Measurements from ENCODE around the gene CYFIP1.

Gene CYFIP1

GRCh38 chr15:22945071-22945470, 35.1 kb downstream of the CYFIP1 start:
- no peak for TF ChIP-seq CTCF (IDR thresholded peaks at IDR 0.05; ENCODE audit: extremely low read depth, insufficient read depth, missing control alignments)
- in situ Hi-C loops (cut with MboI; ENCODE audit: low pct_unique_long_range_greater_than_20kb, low sequenced_read_pairs, unreplicated experiment) = no loop called here
- DNase-seq (ENCODE audit: low spot score) = no peak

GRCh38 chr15:22944651-22945050, 35.5 kb downstream of the CYFIP1 start:
- in situ Hi-C loops (cut with MboI; ENCODE audit: low pct_unique_long_range_greater_than_20kb, low sequenced_read_pairs, unreplicated experiment) = no loop called here
- no peak for TF ChIP-seq CTCF (IDR thresholded peaks at IDR 0.05; ENCODE audit: extremely low read depth, insufficient read depth, missing control alignments)
- DNase-seq (ENCODE audit: low spot score) = no peak

- DNase-seq (ENCODE audit: low spot score) = no peak
- in situ Hi-C loops (cut with MboI; ENCODE audit: low pct_unique_long_range_greater_than_20kb, low sequenced_read_pairs, unreplicated experiment) = no loop called here
- no peak for TF ChIP-seq CTCF (IDR thresholded peaks at IDR 0.05; ENCODE audit: extremely low read depth, insufficient read depth, missing control alignments)
Observed at GRCh38 chr15:22942877-22943276, 37.3 kb downstream of the CYFIP1 start.

- in situ Hi-C loops (cut with MboI; ENCODE audit: low pct_unique_long_range_greater_than_20kb, low sequenced_read_pairs, unreplicated experiment) = no loop called here
- TF ChIP-seq CTCF (IDR thresholded peaks at IDR 0.05; ENCODE audit: extremely low read depth, insufficient read depth, missing control alignments) = no peak
- DNase-seq (ENCODE audit: low spot score) = no peak
Observed at GRCh38 chr15:22942306-22942855, 37.8 kb downstream of the CYFIP1 start.

GRCh38 chr15:22941179-22941578, 39.0 kb downstream of the CYFIP1 start:
- TF ChIP-seq CTCF (IDR thresholded peaks at IDR 0.05; ENCODE audit: extremely low read depth, insufficient read depth, missing control alignments) = no peak
- in situ Hi-C loops (cut with MboI; ENCODE audit: low pct_unique_long_range_greater_than_20kb, low sequenced_read_pairs, unreplicated experiment) = no loop called here
- DNase-seq (ENCODE audit: low spot score) = no peak

- TF ChIP-seq CTCF (IDR thresholded peaks at IDR 0.05; ENCODE audit: extremely low read depth, insufficient read depth, missing control alignments) = no peak
- in situ Hi-C loops (cut with MboI; ENCODE audit: low pct_unique_long_range_greater_than_20kb, low sequenced_read_pairs, unreplicated experiment) = no loop called here
Observed at GRCh38 chr15:22939652-22940061, 40.5 kb downstream of the CYFIP1 start.

GRCh38 chr15:22939051-22939450, 41.1 kb downstream of the CYFIP1 start:
- DNase-seq (ENCODE audit: low spot score) = no peak
- in situ Hi-C loops (cut with MboI; ENCODE audit: low pct_unique_long_range_greater_than_20kb, low sequenced_read_pairs, unreplicated experiment) = no loop called here
- TF ChIP-seq CTCF (IDR thresholded peaks at IDR 0.05; ENCODE audit: extremely low read depth, insufficient read depth, missing control alignments) = no peak

More at GRCh38 chr15:22939652-22940061, 40.5 kb downstream of the CYFIP1 start:
- DNase-seq (ENCODE audit: low spot score) = no peak
